Measurements from ENCODE around the gene HAL.

DNA sequence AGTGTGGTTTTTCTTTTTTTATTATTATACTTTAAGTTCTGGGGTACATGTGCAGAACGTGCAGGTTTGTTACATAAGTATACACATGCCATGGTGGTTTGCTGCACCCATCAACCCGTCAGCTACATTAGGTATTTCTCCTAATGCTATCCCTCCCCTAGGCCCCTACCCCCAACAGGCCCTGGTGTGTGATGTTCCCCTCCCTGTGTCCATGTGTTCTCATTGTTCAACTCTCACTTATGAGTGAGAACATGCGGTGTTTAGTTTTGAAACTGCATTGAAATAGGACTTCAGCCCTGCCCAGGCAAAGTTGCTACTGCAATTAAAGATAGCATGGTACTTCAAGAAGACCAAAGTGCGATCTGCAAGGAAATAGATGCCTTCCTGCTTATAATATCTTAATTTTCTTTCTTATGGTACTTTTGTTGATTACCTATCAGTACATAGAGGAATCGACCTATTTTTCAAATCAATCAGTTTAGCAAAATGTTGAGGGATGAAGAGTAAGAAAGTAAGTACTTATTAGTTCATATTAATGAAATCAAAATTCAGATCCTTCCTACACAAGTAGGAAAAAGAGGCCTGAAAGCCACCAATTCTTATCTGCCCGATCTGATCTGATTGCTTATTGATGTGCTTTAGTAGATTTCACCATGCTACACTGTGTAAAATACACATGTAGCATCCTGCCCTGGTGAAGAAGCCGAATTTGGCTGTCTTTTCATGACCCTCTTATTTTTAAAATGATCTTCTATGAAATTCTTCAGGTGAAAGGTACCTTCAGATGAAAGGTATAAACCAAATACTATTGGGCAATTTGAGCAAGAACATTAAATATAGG is 37.6 kb upstream of the HAL start:
- TF ChIP-seq POLR2A (IDR thresholded peaks at IDR 0.05; ENCODE audit: low read depth) (no peak), POLR2AphosphoS5 (IDR thresholded peaks at IDR 0.05) (no peak)
- TF ChIP-seq, protein P1, sequence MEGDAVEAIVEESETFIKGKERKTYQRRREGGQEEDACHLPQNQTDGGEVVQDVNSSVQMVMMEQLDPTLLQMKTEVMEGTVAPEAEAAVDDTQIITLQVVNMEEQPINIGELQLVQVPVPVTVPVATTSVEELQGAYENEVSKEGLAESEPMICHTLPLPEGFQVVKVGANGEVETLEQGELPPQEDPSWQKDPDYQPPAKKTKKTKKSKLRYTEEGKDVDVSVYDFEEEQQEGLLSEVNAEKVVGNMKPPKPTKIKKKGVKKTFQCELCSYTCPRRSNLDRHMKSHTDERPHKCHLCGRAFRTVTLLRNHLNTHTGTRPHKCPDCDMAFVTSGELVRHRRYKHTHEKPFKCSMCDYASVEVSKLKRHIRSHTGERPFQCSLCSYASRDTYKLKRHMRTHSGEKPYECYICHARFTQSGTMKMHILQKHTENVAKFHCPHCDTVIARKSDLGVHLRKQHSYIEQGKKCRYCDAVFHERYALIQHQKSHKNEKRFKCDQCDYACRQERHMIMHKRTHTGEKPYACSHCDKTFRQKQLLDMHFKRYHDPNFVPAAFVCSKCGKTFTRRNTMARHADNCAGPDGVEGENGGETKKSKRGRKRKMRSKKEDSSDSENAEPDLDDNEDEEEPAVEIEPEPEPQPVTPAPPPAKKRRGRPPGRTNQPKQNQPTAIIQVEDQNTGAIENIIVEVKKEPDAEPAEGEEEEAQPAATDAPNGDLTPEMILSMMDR (IDR thresholded peaks at IDR 0.05) = no peak

Measured in esophagus muscularis mucosa (tissue), 3 donors.